GM10847 (cell line): ENCODE measurements around the gene SLC25A5.

Experiments used
- POLR2A ChIP-seq: IDR thresholded peaks from 2 replicates; pipeline ENCODE4 v1.6.1; 2011; ENCODE audit not compliant: insufficient read length; ENCODE audit errors: extremely low read depth

SLC25A5 gene

GRCh38 chrX:119495734-119496726 is 27.8 kb downstream of the SLC25A5 start:
- TF ChIP-seq POLR2A, result no peak

GRCh38 chrX:119497185-119497584 is 28.9 kb downstream of the SLC25A5 start:
- no peak for TF ChIP-seq POLR2A

GRCh38 chrX:119500061-119500800 is 32.0 kb downstream of the SLC25A5 start:
- no peak for TF ChIP-seq POLR2A

GRCh38 chrX:119501511-119502148 is 33.4 kb downstream of the SLC25A5 start:
- no peak for TF ChIP-seq POLR2A

GRCh38 chrX:119502727-119503483 is 34.7 kb downstream of the SLC25A5 start:
- TF ChIP-seq POLR2A, result no peak

GRCh38 chrX:119503484-119503861 is 35.2 kb downstream of the SLC25A5 start:
- TF ChIP-seq POLR2A, result no peak

- TF ChIP-seq POLR2A, result no peak
Observed at GRCh38 chrX:119505945-119506344, 37.7 kb downstream of the SLC25A5 start.

- TF ChIP-seq POLR2A, result no peak
Observed at GRCh38 chrX:119507206-119507605, 39.0 kb downstream of the SLC25A5 start.

- no peak for TF ChIP-seq POLR2A
Observed at GRCh38 chrX:119512146-119512800, 44.0 kb downstream of the SLC25A5 start.

- TF ChIP-seq POLR2A, result no peak
Observed at GRCh38 chrX:119516157-119516702, 48.0 kb downstream of the SLC25A5 start.

GRCh38 chrX:119518371-119518770 is 50.1 kb downstream of the SLC25A5 start:
- no peak for TF ChIP-seq POLR2A
